ENCODE measurements around the gene CACNA1A. TPM values are rescaled to one million over a fixed set of nuclear protein-coding genes. Genes with fewer than 3 reads are reported as not detected.
A peak's percentile ranks its signal among the peaks of the same experiment; 100 is the strongest.
"Not testable (repeated sequence)": the region's sequence is repeated elsewhere in the genome, so short reads cannot be mapped to it uniquely, and the experiment has no call there.

CACNA1A gene
- total RNA-seq, 8 experiments from 2014 or later = 1.9 to 23.0 (median 7.5) TPM

- 13 to 93% (median 40%) methylated on average over 2 to 5 of the region's 18 CpGs; no CpG with 5 or more reads in 5 of the 10 experiments for WGBS, 10 experiments
Observed at GRCh38 chr19:13172346-13173138, 333.7 kb downstream of the CACNA1A start.

GRCh38 chr19:13171146-13171545, 335.1 kb downstream of the CACNA1A start:
- no peak for ATAC-seq (replicated peaks in 6 of 8)
- in situ Hi-C loops (cut with MboI; ENCODE audit: low pct_unique_long_range_greater_than_20kb in 2 of 9, low sequenced_read_pairs in 9 of 9, unreplicated experiment in 9 of 9) = no loop called here
- WGBS, 10 experiments = 77 to 100% (median 97%) methylated on average over 1 to 5 of the region's 7 CpGs; no CpG with 5 or more reads in 1 of the 10 experiments
- no peak overlapping the region for H3K27ac ChIP-seq
- peaks cover 9 to 16% of the 10 kb centered on the region in 2 donors for H3K4me1 ChIP-seq (replicated peaks in 1 of 2)
- H3K4me3 ChIP-seq = no peak overlapping the region

More at GRCh38 chr19:13172346-13173138, 333.7 kb downstream of the CACNA1A start:
- Histone ChIP-seq H3K27ac (no peak overlapping the region), H3K4me3 (no peak overlapping the region), H3K4me1 (replicated peaks in 1 of 2) (peaks cover 3 to 11% of the 10 kb centered on the region in 2 donors)
- in situ Hi-C loops (cut with MboI; ENCODE audit: low pct_unique_long_range_greater_than_20kb in 2 of 9, low sequenced_read_pairs in 9 of 9, unreplicated experiment in 9 of 9) = no loop called here
- ATAC-seq (replicated peaks in 6 of 8) = peak in 6 of 8 experiments; percentile 8 to 57 (median 30)

GRCh38 chr19:13169769-13170168, 336.5 kb downstream of the CACNA1A start:
- peak in 3 of 8 experiments; percentile 7 to 41 (median 33) for ATAC-seq (replicated peaks in 6 of 8)

DNA sequence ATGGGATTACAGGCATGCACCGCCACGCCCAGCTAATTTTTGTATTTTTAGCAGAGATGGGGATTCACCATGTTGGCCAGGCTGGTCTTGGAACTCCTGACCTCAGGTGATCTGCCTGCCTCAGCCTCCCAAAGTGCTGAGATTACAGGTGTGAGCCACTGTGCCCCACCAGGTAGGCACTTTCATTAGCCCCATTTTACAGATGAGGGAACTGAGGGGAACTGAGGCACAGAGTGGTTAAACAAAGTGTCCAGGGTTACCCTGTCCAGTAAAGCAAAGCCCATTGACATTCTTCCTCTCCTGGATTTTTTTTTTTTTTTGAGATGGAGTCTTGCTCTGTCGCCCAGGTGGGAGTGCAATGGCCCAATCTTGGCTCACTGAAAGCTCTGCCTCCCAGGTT, 340.1 kb downstream of the CACNA1A start:
- 100% methylated on average over 1 to 2 of the region's 3 CpGs; no CpG with 5 or more reads in 4 of the 10 experiments for WGBS, 10 experiments
- peaks cover 28 to 29% of the 10 kb centered on the region in 2 donors for H3K4me1 ChIP-seq (replicated peaks in 1 of 2)
- H3K27ac ChIP-seq; in situ Hi-C loops (cut with MboI; ENCODE audit: low pct_unique_long_range_greater_than_20kb in 2 of 9, low sequenced_read_pairs in 9 of 9, unreplicated experiment in 9 of 9); ATAC-seq (replicated peaks in 6 of 8); H3K4me3 ChIP-seq: not testable (repeated sequence)

More at GRCh38 chr19:13169769-13170168, 336.5 kb downstream of the CACNA1A start:
- Histone ChIP-seq H3K4me1 (replicated peaks in 1 of 2) (peaks cover 15 to 22% of the 10 kb centered on the region in 2 donors), H3K4me3 (no peak overlapping the region), H3K27ac (no peak overlapping the region)
- in situ Hi-C loops (cut with MboI; ENCODE audit: low pct_unique_long_range_greater_than_20kb in 2 of 9, low sequenced_read_pairs in 9 of 9, unreplicated experiment in 9 of 9) = no loop called here
- 0 to 100% (median 80%) methylated on average over 1 to 2 of the region's 5 CpGs; no CpG with 5 or more reads in 5 of the 10 experiments for WGBS, 10 experiments

GRCh38 chr19:13165162-13165997, 340.9 kb downstream of the CACNA1A start:
- ATAC-seq (replicated peaks in 6 of 8) = no peak
- WGBS, 10 experiments = 6 to 96% (median 67%) methylated on average over 1 to 12 of the region's 19 CpGs; no CpG with 5 or more reads in 1 of the 10 experiments
- peaks cover 28 to 29% of the 10 kb centered on the region in 2 donors for H3K4me1 ChIP-seq (replicated peaks in 1 of 2)
- H3K27ac ChIP-seq = peak overlapping the region; percentile 91 to 96
- in situ Hi-C loops (cut with MboI; ENCODE audit: low pct_unique_long_range_greater_than_20kb in 2 of 9, low sequenced_read_pairs in 9 of 9, unreplicated experiment in 9 of 9) = no loop called here
- H3K4me3 ChIP-seq = no peak overlapping the region

DNA sequence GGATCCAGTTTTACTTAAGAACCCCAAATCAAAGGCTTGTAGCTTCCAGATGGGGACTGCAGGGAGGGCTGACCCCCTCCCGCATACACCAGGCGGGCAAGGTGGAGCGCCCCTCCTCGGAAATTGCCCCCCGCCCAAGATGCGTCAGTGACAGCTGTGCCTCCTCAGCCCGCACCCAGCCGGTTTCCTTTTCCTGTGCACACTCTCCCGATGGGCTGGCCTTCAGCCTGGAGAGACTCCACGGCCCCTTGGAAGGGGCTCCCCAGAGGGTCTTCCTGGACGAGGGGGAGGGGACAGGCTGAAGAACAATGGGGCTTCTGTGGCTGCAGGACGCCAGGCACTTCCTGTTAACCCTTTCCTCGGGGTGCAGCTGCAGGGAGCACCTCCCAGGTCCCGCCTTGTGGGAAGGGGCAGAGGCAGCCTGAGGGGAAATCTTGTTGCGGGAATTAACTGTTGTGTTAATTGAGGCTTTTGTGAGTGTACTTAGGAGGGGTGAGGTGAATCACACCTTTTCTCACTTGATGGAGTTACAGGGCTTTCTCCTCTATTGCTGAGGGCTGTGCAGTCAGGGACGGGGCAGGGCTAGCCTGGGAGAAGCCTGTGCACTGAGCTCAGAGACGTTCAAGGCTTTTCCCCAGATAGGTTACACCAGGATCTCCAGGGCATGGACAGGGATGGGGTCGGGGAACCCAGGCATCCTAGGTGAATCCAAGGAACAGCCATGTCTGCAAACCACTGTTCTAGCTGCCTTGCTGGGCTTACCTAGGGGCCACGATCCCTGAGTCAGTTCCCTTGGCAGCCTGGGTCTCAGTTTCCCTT, 341.7 kb downstream of the CACNA1A start:
- Histone ChIP-seq H3K4me3 (peak overlapping the region; percentile 7 to 41 (median 15)), H3K4me1 (replicated peaks in 1 of 2) (peaks cover 28 to 29% of the 10 kb centered on the region in 2 donors), H3K27ac (peak overlapping the region; percentile 91 to 96)
- peak; percentile 4 to 72 (median 62) for ATAC-seq (replicated peaks in 6 of 8)
- WGBS, 10 experiments = 0 to 40% (median 32%) methylated on average over 1 to 4 of the region's 19 CpGs; no CpG with 5 or more reads in 6 of the 10 experiments
- in situ Hi-C loops (cut with MboI; ENCODE audit: low pct_unique_long_range_greater_than_20kb in 2 of 9, low sequenced_read_pairs in 9 of 9, unreplicated experiment in 9 of 9) = no loop called here

DNA sequence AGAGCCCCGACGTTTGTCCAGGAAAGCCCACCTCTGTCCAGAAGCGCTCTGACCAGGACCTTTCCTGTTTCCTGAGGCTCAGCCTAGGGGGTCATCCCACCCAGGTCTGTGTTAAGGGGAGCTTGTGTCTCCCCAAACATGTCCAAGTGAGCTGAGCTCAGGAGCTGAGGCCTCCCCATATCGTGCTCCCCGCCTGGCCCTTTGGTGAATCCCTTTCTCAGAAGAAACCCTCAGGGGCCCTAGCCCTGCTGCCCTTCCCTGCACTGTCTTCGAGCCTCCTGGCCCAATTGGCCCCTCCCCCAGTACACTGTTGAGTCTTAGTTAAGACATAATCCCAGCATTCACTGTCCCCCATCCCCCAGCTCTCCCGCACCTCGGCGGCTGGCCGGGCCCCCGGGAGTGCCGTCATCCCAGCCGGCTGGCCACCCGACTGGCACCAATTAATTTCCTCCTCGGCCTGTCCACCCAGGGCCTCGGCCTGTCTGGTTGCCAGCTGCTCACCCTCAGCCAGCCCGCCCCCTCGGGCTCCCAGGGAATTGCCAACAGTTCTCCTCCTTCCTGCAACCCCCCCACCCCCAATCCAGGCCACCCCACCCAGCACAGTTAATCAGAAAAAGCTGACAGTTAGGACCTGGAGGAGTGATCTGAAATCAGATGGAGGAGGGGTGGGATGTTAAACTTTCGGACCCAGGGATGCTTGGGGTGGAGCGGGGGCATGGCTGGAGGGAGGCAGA, 342.5 kb downstream of the CACNA1A start:
- 0 to 20% (median 0%) methylated on average over 1 of the region's 20 CpGs; no CpG with 5 or more reads in 7 of the 10 experiments for WGBS, 10 experiments
- H3K4me1 ChIP-seq (replicated peaks in 1 of 2) = peaks cover 28 to 29% of the 10 kb centered on the region in 2 donors
- ATAC-seq (replicated peaks in 6 of 8) = peak; percentile 16 to 75 (median 69)
- in situ Hi-C loops (cut with MboI; ENCODE audit: low pct_unique_long_range_greater_than_20kb in 2 of 9, low sequenced_read_pairs in 9 of 9, unreplicated experiment in 9 of 9) = no loop called here
- peak overlapping the region; percentile 7 to 41 (median 15) for H3K4me3 ChIP-seq
- peak overlapping the region; percentile 91 to 96 for H3K27ac ChIP-seq

GRCh38 chr19:13162724-13163608, 343.3 kb downstream of the CACNA1A start:
- Histone ChIP-seq H3K27ac (peak overlapping the region; percentile 91 to 96), H3K4me1 (replicated peaks in 1 of 2) (peaks cover 28% of the 10 kb centered on the region in 2 donors), H3K4me3 (peak overlapping the region; percentile 22 to 41 (median 27))
- 0 to 9% (median 1%) methylated on average over 1 to 9 of the region's 58 CpGs; no CpG with 5 or more reads in 6 of the 10 experiments for WGBS, 10 experiments
- in situ Hi-C loops (cut with MboI; ENCODE audit: low pct_unique_long_range_greater_than_20kb in 2 of 9, low sequenced_read_pairs in 9 of 9, unreplicated experiment in 9 of 9) = no loop called here
- peak; percentile 61 to 71 (median 66) for ATAC-seq (replicated peaks in 6 of 8)

DNA sequence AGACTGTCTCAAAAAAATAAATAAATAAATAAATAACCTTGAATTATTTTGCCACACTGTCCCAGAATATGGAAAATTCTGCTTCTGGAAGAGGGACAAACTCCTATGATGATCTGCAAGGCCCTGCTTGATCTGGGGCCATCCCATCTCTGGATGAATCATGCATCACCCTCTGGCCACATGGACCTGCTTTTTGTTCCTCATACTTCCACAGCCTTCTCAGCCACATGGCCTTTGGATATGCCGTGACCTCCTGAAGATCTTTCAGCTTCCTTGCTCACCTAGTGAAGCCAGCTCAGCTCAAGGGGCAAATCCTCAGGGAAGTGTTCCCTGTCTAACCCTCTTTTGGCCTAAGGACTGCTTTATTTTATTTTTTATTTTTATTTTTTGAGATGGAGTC, 345.7 kb downstream of the CACNA1A start:
- 60 to 67% methylated on average over 1 of the region's 1 CpG; no CpG with 5 or more reads in 8 of the 10 experiments for WGBS, 10 experiments
- in situ Hi-C loops (cut with MboI; ENCODE audit: low pct_unique_long_range_greater_than_20kb in 2 of 9, low sequenced_read_pairs in 9 of 9, unreplicated experiment in 9 of 9) = no loop called here
- no peak overlapping the region for H3K27ac ChIP-seq
- H3K4me1 ChIP-seq (replicated peaks in 1 of 2) = peaks cover 25 to 26% of the 10 kb centered on the region in 2 donors
- H3K4me3 ChIP-seq = no peak overlapping the region
- ATAC-seq (replicated peaks in 6 of 8) = no peak

GRCh38 chr19:13159713-13160112, 346.6 kb downstream of the CACNA1A start:
- H3K4me3 ChIP-seq = no peak overlapping the region
- no peak for ATAC-seq (replicated peaks in 6 of 8)
- peaks cover 19 to 20% of the 10 kb centered on the region in 2 donors for H3K4me1 ChIP-seq (replicated peaks in 1 of 2)
- no peak overlapping the region for H3K27ac ChIP-seq
- WGBS, 10 experiments = 56 to 100% (median 100%) methylated on average over 1 to 3 of the region's 3 CpGs; no CpG with 5 or more reads in 4 of the 10 experiments
- in situ Hi-C loops (cut with MboI; ENCODE audit: low pct_unique_long_range_greater_than_20kb in 2 of 9, low sequenced_read_pairs in 9 of 9, unreplicated experiment in 9 of 9) = no loop called here
